Smooth muscle cell (in vitro differentiated cells): ENCODE measurements around the gene PPM1K. TPM values are rescaled to one million over a fixed set of nuclear protein-coding genes. Genes with fewer than 3 reads are reported as not detected.

Experiments
- DNase-seq: peaks from one replicate; lab custom pipeline; 2025; ENCODE audit not compliant: unreplicated experiment; lab: John Stamatoyannopoulos, UW
- H2AFZ ChIP-seq: fragments of 200-600 bp; sonication (generic); 2 replicates; pipeline ENCODE4 v1.6.0; 2016; ENCODE audit warnings: antibody characterized with exemption, low read depth, mild to moderate bottlenecking
- H3F3A ChIP-seq: fragments of 200-600 bp; sonication (generic); 2 replicates; pipeline ENCODE4 v1.6.0; 2017; ENCODE audit warnings: antibody characterized with exemption, low read depth
- H3K27ac ChIP-seq: fragments of 200-600 bp; sonication (generic); 2 replicates; pipeline ENCODE4 v1.5.1; 2016; ENCODE audit warnings: low read depth, mild to moderate bottlenecking
- H3K27me3 ChIP-seq: fragments of 200-600 bp; sonication (generic); 2 replicates; pipeline ENCODE4 v1.6.1; 2016; ENCODE audit warnings: low read depth, mild to moderate bottlenecking
- H3K36me3 ChIP-seq: fragments of 200-600 bp; sonication (generic); 2 replicates; pipeline ENCODE4 v1.5.1; 2016; ENCODE audit warnings: low read depth
- H3K4me1 ChIP-seq: fragments of 200-600 bp; sonication (generic); 2 replicates; pipeline ENCODE4 v1.5.1; 2016; ENCODE audit warnings: low read depth
- H3K4me2 ChIP-seq: fragments of 200-600 bp; sonication (generic); 2 replicates; pipeline ENCODE4 v1.6.0; 2016; ENCODE audit warnings: mild to moderate bottlenecking
- H3K4me3 ChIP-seq: fragments of 200-600 bp; sonication (generic); 2 replicates; pipeline ENCODE4 v1.5.1; 2016; ENCODE audit warnings: mild to moderate bottlenecking
- H3K79me2 ChIP-seq: fragments of 200-600 bp; sonication (generic); 2 replicates; pipeline ENCODE4 v1.6.0; 2016; ENCODE audit warnings: low read depth, mild to moderate bottlenecking
- H3K9ac ChIP-seq: fragments of 200-600 bp; sonication (generic); 2 replicates; pipeline ENCODE4 v1.6.0; 2016; ENCODE audit warnings: low read depth
- H3K9me3 ChIP-seq: fragments of 200-600 bp; sonication (generic); replicated peaks from 2 replicates; pipeline ENCODE4 v1.5.1; 2016; ENCODE audit warnings: low read depth
- H4K20me1 ChIP-seq: fragments of 200-600 bp; sonication (generic); 2 replicates; pipeline ENCODE4 v1.6.0; 2016; ENCODE audit warnings: low read depth
- whole genome bisulfite sequencing: methylation state at CpG from one replicate; pipeline ENCODE4 v1.1.7; 2016; ENCODE audit warnings: low lambda C conversion rate; 5-methylcytosine and 5-hydroxymethylcytosine counted together
- polyA plus RNA-seq: library from polyadenylated mRNA; unstranded; fragments of >200 nt; fragmentation: Nextera tagmentation; extraction: Ambion mirVana; gene quantifications from 2 replicates; pipeline ENCODE4 v1.2.1, GENCODE V29; 2016
- total RNA-seq: library from RNA; depleted of rRNA; stranded (reverse); fragments of >200 nt; gene quantifications from 2 replicates; pipeline ENCODE4 v1.2.3, GENCODE V29; 2014
- TF ChIP-seq, protein P1 (sequence below): fragments of 200-600 bp; sonication (generic); IDR thresholded peaks from 2 replicates; pipeline ENCODE4 v1.5.1; 2017; ENCODE audit warnings: borderline replicate concordance, mild to moderate bottlenecking, antibody characterized with exemption; ENCODE audit not compliant: insufficient read depth, poor library complexity, severe bottlenecking

PPM1K gene
- total and polyA plus RNA-seq, 2 experiments from 2014 or later, result 16.8 to 18.3 TPM

- peaks cover 52% of the 10 kb centered on the region for H3K79me2 ChIP-seq
- H3K9ac ChIP-seq, result no peak overlapping the region
- H3K27me3 ChIP-seq, result no peaks in the 10 kb centered on the region
- TF ChIP-seq, protein P1, sequence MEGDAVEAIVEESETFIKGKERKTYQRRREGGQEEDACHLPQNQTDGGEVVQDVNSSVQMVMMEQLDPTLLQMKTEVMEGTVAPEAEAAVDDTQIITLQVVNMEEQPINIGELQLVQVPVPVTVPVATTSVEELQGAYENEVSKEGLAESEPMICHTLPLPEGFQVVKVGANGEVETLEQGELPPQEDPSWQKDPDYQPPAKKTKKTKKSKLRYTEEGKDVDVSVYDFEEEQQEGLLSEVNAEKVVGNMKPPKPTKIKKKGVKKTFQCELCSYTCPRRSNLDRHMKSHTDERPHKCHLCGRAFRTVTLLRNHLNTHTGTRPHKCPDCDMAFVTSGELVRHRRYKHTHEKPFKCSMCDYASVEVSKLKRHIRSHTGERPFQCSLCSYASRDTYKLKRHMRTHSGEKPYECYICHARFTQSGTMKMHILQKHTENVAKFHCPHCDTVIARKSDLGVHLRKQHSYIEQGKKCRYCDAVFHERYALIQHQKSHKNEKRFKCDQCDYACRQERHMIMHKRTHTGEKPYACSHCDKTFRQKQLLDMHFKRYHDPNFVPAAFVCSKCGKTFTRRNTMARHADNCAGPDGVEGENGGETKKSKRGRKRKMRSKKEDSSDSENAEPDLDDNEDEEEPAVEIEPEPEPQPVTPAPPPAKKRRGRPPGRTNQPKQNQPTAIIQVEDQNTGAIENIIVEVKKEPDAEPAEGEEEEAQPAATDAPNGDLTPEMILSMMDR, result no peak
- no peak for DNase-seq
- H4K20me1 ChIP-seq, result peaks cover 6% of the 10 kb centered on the region
- H3K4me2 ChIP-seq, result no peak overlapping the region
- H2AFZ ChIP-seq, result no peak overlapping the region
- peaks cover 4% of the 10 kb centered on the region for H3K4me1 ChIP-seq
- H3K27ac ChIP-seq, result no peak overlapping the region
- H3K4me3 ChIP-seq, result no peak overlapping the region
- WGBS, result 96% methylated on average over 6 of the region's 6 CpGs
- H3F3A ChIP-seq, result peaks cover 8% of the 10 kb centered on the region
- H3K36me3 ChIP-seq, result peaks cover 6% of the 10 kb centered on the region
- no peaks in the 10 kb centered on the region for H3K9me3 ChIP-seq
These were observed 4.0 kb downstream of the PPM1K start for GRCh38 chr4:88280228-88280795.

- H3K4me2 ChIP-seq, result no peak overlapping the region
- H3K9me3 ChIP-seq, result no peaks in the 10 kb centered on the region
- no peak overlapping the region for H3K9ac ChIP-seq
- 100% methylated on average over 3 of the region's 3 CpGs for WGBS
- DNase-seq, result no peak
- peaks cover 6% of the 10 kb centered on the region for H4K20me1 ChIP-seq
- H3K4me1 ChIP-seq, result no peaks in the 10 kb centered on the region
- no peaks in the 10 kb centered on the region for H3K27me3 ChIP-seq
- TF ChIP-seq, protein P1, result no peak
- no peak overlapping the region for H3K27ac ChIP-seq
- no peak overlapping the region for H3K4me3 ChIP-seq
- no peak overlapping the region for H2AFZ ChIP-seq
- peaks cover 52% of the 10 kb centered on the region for H3K79me2 ChIP-seq
- H3K36me3 ChIP-seq, result peaks cover 6% of the 10 kb centered on the region
- peaks cover 5% of the 10 kb centered on the region for H3F3A ChIP-seq
These were observed 6.6 kb downstream of the PPM1K start for GRCh38 chr4:88277711-88278225.

DNA sequence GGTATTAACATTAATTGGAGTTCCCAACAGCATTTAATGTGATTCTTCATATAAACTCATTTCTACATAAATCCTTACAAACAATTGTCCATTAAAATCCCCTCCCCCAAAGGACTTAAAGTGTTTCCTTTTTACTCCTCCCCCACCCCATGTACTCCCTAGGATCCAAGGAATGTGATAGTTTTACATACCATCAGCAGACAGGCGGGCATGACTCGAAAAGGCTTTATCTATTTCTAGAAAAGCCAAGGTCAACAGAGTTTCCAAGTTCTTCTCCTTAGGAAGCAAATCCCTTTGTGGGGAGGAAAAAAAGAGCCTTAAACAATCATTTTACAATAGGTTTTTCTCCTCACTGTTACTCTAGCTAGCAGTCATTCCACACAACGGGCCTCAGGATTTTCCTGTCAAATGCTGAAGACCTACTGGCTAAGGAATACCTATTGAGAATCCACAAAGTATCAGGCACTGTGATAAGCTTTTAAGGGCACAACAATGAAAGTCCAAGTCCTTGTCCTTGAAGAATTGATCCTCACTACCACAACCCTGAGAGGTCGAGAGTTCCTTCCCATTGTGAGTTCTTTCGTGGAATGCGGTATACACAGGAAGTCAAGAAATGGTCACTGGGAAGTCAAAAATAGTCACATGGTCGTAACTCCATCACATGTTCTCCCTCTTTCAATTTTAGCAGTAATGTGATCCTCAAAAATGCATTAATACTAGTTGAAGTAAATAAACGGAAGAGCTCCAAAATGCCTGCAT, 7.2 kb downstream of the PPM1K start:
- H3K4me1 ChIP-seq, result no peaks in the 10 kb centered on the region
- H3K36me3 ChIP-seq, result peaks cover 6% of the 10 kb centered on the region
- no peak overlapping the region for H3K27ac ChIP-seq
- no peaks in the 10 kb centered on the region for H3K27me3 ChIP-seq
- peaks cover 6% of the 10 kb centered on the region for H4K20me1 ChIP-seq
- no peak overlapping the region for H2AFZ ChIP-seq
- WGBS, result 91% methylated on average over 8 of the region's 8 CpGs
- H3F3A ChIP-seq, result no peaks in the 10 kb centered on the region
- H3K9ac ChIP-seq, result no peak overlapping the region
- no peak overlapping the region for H3K4me3 ChIP-seq
- H3K9me3 ChIP-seq, result no peaks in the 10 kb centered on the region
- H3K79me2 ChIP-seq, result peaks cover 48% of the 10 kb centered on the region
- no peak for DNase-seq
- no peak overlapping the region for H3K4me2 ChIP-seq
- TF ChIP-seq, protein P1, result no peak
